IMR-90 (cell line): Measurements from ENCODE around the gene ZNF780B. TPM values are rescaled to one million over a fixed set of nuclear protein-coding genes. Genes with fewer than 3 reads are reported as not detected.

Experiments used
- ATAC-seq: fragments of 200-7000 bp; cut with Tn5 transposase; 2 replicates; pipeline ENCODE4 v1.9.1; 2020; ENCODE audit warnings: low read depth, mild to moderate bottlenecking, moderate library complexity
- BruUV-seq: library from RNA; stranded (reverse); fragments of 400-500 nt; replicated peaks from 2 replicates; lab custom pipeline; 2021; lab: Mats Ljungman, UMichigan
- CTCF ChIA-PET: fragments of 300-600 bp; formaldehyde crosslinking; extraction: SDS; loops from one replicate; lab custom pipeline; 2021; ENCODE audit warnings: antibody characterized with exemption; lab: Yijun Ruan, JAX
- POLR2A ChIA-PET: fragments of 300-600 bp; sonication (Branson Sonifier 250); formaldehyde crosslinking; loops from one replicate; lab custom pipeline; 2022; ENCODE audit warnings: antibody characterized with exemption; ENCODE audit not compliant: unreplicated experiment; lab: Charles Lee
- DNase-seq: peaks from one replicate; pipeline ENCODE4 v3.0.0; 2013
- H2AFZ ChIP-seq: replicated peaks from 2 replicates; pipeline ENCODE3; 2013; ENCODE audit warnings: low read length, mild to moderate bottlenecking; ENCODE audit not compliant: poor library complexity
- H2AK5ac ChIP-seq: 2 replicates; pipeline ENCODE4 v1.6.1; 2013; ENCODE audit warnings: low read depth, low read length, inconsistent platforms
- H2AK9ac ChIP-seq: replicated peaks from 2 replicates; pipeline ENCODE3; 2013; ENCODE audit warnings: mild to moderate bottlenecking, low read depth, low read length, moderate library complexity; ENCODE audit not compliant: poor library complexity
- H2BK120ac ChIP-seq: 2 replicates; pipeline ENCODE4 v1.6.1; 2013; ENCODE audit warnings: low read depth, low read length, inconsistent platforms
- H2BK15ac ChIP-seq: 3 replicates; pipeline ENCODE4 v1.6.1; 2013; ENCODE audit warnings: low read depth, low read length, inconsistent platforms
- H2BK20ac ChIP-seq: 2 replicates; pipeline ENCODE4 v1.6.1; 2013; ENCODE audit warnings: low read depth, mild to moderate bottlenecking, inconsistent platforms, low read length, moderate library complexity
- H2BK5ac ChIP-seq: 2 replicates; pipeline ENCODE4 v1.6.1; 2013; ENCODE audit warnings: mild to moderate bottlenecking, low read depth, low read length, inconsistent platforms; ENCODE audit not compliant: poor library complexity, severe bottlenecking
- H3K14ac ChIP-seq: replicated peaks from 2 replicates; pipeline ENCODE4 v1.6.1; 2013; ENCODE audit warnings: low read depth, low read length, inconsistent platforms
- H3K18ac ChIP-seq: 2 replicates; pipeline ENCODE4 v1.6.1; 2013; ENCODE audit warnings: low read depth, low read length, control low read depth
- H3K23ac ChIP-seq: 2 replicates; pipeline ENCODE4 v1.6.1; 2013; ENCODE audit warnings: low read depth, low read length, inconsistent platforms
- H3K27ac ChIP-seq: 2 replicates; pipeline ENCODE4 v1.5.1; 2013; ENCODE audit warnings: mild to moderate bottlenecking, control low read depth, low read length; ENCODE audit not compliant: insufficient read depth
- H3K27me3 ChIP-seq: 2 replicates; pipeline ENCODE4 v1.6.1; 2013; ENCODE audit warnings: low read length; ENCODE audit not compliant: control insufficient read depth, insufficient read depth
- H3K36me3 ChIP-seq: 2 replicates; pipeline ENCODE4 v1.6.1; 2013; ENCODE audit warnings: low read length, mixed read lengths; ENCODE audit not compliant: control insufficient read depth, insufficient read depth
- H3K4ac ChIP-seq: 2 replicates; pipeline ENCODE4 v1.6.1; 2013; ENCODE audit warnings: low read depth, low read length, inconsistent platforms
- H3K4me1 ChIP-seq: 2 replicates; pipeline ENCODE4 v1.6.1; 2013; ENCODE audit warnings: low read length, mixed read lengths; ENCODE audit not compliant: control insufficient read depth, insufficient read depth
- H3K4me2 ChIP-seq: 2 replicates; pipeline ENCODE4 v1.6.1; 2013; ENCODE audit warnings: low read depth, mild to moderate bottlenecking, control low read depth, low read length, moderate library complexity
- H3K4me3 ChIP-seq: 2 replicates; pipeline ENCODE4 v1.5.1; 2013; ENCODE audit warnings: low read depth, mild to moderate bottlenecking, control low read depth, low read length, moderate library complexity; ENCODE audit not compliant: insufficient read depth
- H3K56ac ChIP-seq: 2 replicates; pipeline ENCODE4 v1.6.1; 2013; ENCODE audit warnings: low read length, inconsistent platforms; ENCODE audit not compliant: insufficient read depth; ENCODE audit errors: extremely low read depth
- H3K79me1 ChIP-seq, 2 experiments: 2 replicates each; pipeline ENCODE4 v1.6.1; 2013; ENCODE audit warnings: low read length in 2 of 2, inconsistent platforms in 1 of 2, low read depth in 1 of 2
- H3K9ac ChIP-seq: 2 replicates; pipeline ENCODE4 v1.6.1; 2013; ENCODE audit warnings: low read depth, low read length, control low read depth
- H3K9me1 ChIP-seq: 2 replicates; pipeline ENCODE4 v1.6.1; 2013; ENCODE audit warnings: low read length, inconsistent platforms; ENCODE audit not compliant: insufficient read depth
- H3K9me3 ChIP-seq: 2 replicates; pipeline ENCODE4 v1.6.1; 2013; ENCODE audit warnings: low read length; ENCODE audit not compliant: control insufficient read depth, insufficient read depth
- H4K20me1 ChIP-seq: 2 replicates; pipeline ENCODE4 v1.6.1; 2013; ENCODE audit warnings: low read length, inconsistent platforms; ENCODE audit not compliant: insufficient read depth
- H4K5ac ChIP-seq: 2 replicates; pipeline ENCODE4 v1.6.1; 2013; ENCODE audit warnings: mild to moderate bottlenecking, low read depth, low read length, control low read depth
- H4K8ac ChIP-seq, 2 experiments: 2 replicates each; pipeline ENCODE4 v1.6.1; 2013; ENCODE audit warnings: low read depth in 2 of 2, low read length in 2 of 2, control low read depth in 1 of 2, inconsistent platforms in 1 of 2
- H4K91ac ChIP-seq: 2 replicates; pipeline ENCODE4 v1.6.1; 2013; ENCODE audit warnings: low read depth, low read length, inconsistent platforms; ENCODE audit not compliant: insufficient read depth
- BHLHE40 ChIP-seq: fragments of 150-350 bp; IDR thresholded peaks from 2 replicates; pipeline ENCODE4 v1.6.1; 2016; ENCODE audit warnings: mild to moderate bottlenecking, low read depth, low read length
- CEBPB ChIP-seq: IDR thresholded peaks from 2 replicates; pipeline ENCODE4 v1.6.1; 2012; ENCODE audit warnings: low read depth, low read length, improper control_type of control experiment
- CHD1 ChIP-seq: IDR thresholded peaks from 2 replicates; pipeline ENCODE4 v1.6.1; 2012; ENCODE audit warnings: low read depth, low read length, improper control_type of control experiment
- MAFK ChIP-seq: IDR thresholded peaks from 2 replicates; pipeline ENCODE4 v1.6.1; 2012; ENCODE audit warnings: low read depth, low read length, improper control_type of control experiment
- MAZ ChIP-seq: IDR thresholded peaks from 2 replicates; pipeline ENCODE4 v1.6.1; 2012; ENCODE audit warnings: low read depth, mild to moderate bottlenecking, low read length, improper control_type of control experiment, moderate library complexity, borderline replicate concordance
- MXI1 ChIP-seq: IDR thresholded peaks from 2 replicates; pipeline ENCODE4 v1.6.1; 2012; ENCODE audit warnings: low read depth, mild to moderate bottlenecking, low read length, moderate library complexity, borderline replicate concordance
- POLR2A ChIP-seq: IDR thresholded peaks from 2 replicates; pipeline ENCODE4 v1.6.1; 2012; ENCODE audit warnings: mild to moderate bottlenecking, low read depth, low read length
- RAD21 ChIP-seq: IDR thresholded peaks from 2 replicates; pipeline ENCODE4 v1.6.1; 2012; ENCODE audit warnings: low read length, improper control_type of control experiment
- RCOR1 ChIP-seq: IDR thresholded peaks from 2 replicates; pipeline ENCODE4 v1.6.1; 2012; ENCODE audit warnings: mild to moderate bottlenecking, low read length, improper control_type of control experiment; ENCODE audit not compliant: insufficient replicate concordance
- RFX5 ChIP-seq: IDR thresholded peaks from 2 replicates; pipeline ENCODE4 v1.8.0; 2012; ENCODE audit warnings: low read depth, mild to moderate bottlenecking, low read length, moderate library complexity
- SMC3 ChIP-seq: fragments of 150-350 bp; IDR thresholded peaks from 2 replicates; pipeline ENCODE4 v1.6.1; 2016; ENCODE audit warnings: low read depth, mild to moderate bottlenecking, antibody characterized with exemption, low read length, moderate library complexity
- WGBS, 2 experiments: methylation state at CpG; one replicate each; pipeline versions ENCODE4 v1.1.5 to v1.1.7; 2013; ENCODE audit warnings: missing lambda C conversion rate in 2 of 2; ENCODE audit not compliant: insufficient read length in 1 of 2; ENCODE audit errors: extremely low coverage in 2 of 2; 5-methylcytosine and 5-hydroxymethylcytosine counted together
- dilution Hi-C: fragments of 300-500 bp; cut with HindIII; formaldehyde crosslinking; loops from one replicate; pipeline ENCODE4 v1.14.3; 2018; ENCODE audit warnings: low sequenced_read_pairs; ENCODE audit not compliant: unreplicated experiment
- in situ Hi-C: fragments of 300-500 bp; cut with MboI; formaldehyde crosslinking; loops from 3 replicates; pipeline ENCODE4 v1.14.3; 2019; ENCODE audit warnings: low sequenced_read_pairs, inconsistent platforms, mixed read lengths
- intact Hi-C: fragments of 100-400 bp; cut with micrococcal nuclease; formaldehyde crosslinking; loops from 2 replicates; pipeline ENCODE4 v1.10.0; 2022
- polyA plus RNA-seq, 3 experiments: library from polyadenylated mRNA; depleted of rRNA; stranded (reverse); fragments of >200 nt; gene quantifications; 2 replicates each; pipeline ENCODE4 v1.2.3, GENCODE V29; 2012; ENCODE audit warnings: low replicate concordance in 1 of 3
- total RNA-seq: library from RNA; depleted of rRNA; stranded (reverse); fragments of >200 nt; gene quantifications from 2 replicates; pipeline ENCODE4 v1.2.3, GENCODE V29; 2012
- TF ChIP-seq, protein P1 (sequence below): conservative IDR thresholded peaks from 2 replicates; pipeline ENCODE4 v1.5.1; 2012; ENCODE audit warnings: mild to moderate bottlenecking, low read depth, low read length, improper control_type of control experiment
- TF ChIP-seq, protein P2 (sequence below): fragments of 150-350 bp; IDR thresholded peaks from 2 replicates; pipeline ENCODE4 v1.6.1; 2016; ENCODE audit warnings: low read depth, mild to moderate bottlenecking, low read length, moderate library complexity, borderline replicate concordance
- TF ChIP-seq, protein P3 (sequence below): fragments of 150-350 bp; IDR thresholded peaks from 2 replicates; pipeline ENCODE4 v1.6.1; 2017; ENCODE audit warnings: mild to moderate bottlenecking, antibody characterized with exemption, low read length, low read depth

ZNF780B gene
- total and polyA plus RNA-seq, 2 of the 4 experiments (the other 2 are of a cell fraction) = 3.7 to 19.9 TPM

DNA sequence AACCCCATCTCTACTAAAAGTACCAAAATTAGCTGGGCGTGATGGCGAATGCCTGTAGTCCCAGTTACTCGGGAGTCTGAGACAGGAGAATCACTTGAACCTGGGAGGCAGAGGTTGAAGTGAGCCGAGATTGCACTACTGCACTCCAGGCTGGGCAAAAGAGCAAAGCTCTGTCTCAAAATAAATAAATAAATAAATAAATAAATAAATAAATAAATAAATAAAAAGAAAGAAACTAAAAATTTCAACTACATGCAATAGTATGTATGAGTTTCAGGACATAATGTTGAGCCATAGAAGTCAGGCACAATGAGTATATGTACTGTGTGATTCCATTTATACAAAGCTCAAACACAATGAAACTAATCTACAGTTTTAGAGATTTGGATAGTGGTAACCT lies 47.6 kb upstream of the ZNF780B start:
- Histone ChIP-seq H3K14ac (no peak overlapping the region), H3K4me3 (no peak overlapping the region), H2AK5ac (no peak overlapping the region), H3K56ac (no peak overlapping the region), H3K4me2 (no peak overlapping the region), H2AFZ (no peak overlapping the region), H3K27me3 (no peaks in the 10 kb centered on the region), H2AK9ac (no peak overlapping the region), H3K4ac (no peak overlapping the region), H3K27ac (no peak overlapping the region), H4K8ac (no peak overlapping the region), H3K9me3 (no peaks in the 10 kb centered on the region), H3K79me1 (no peaks in the 10 kb centered on the region), H2BK5ac (no peak overlapping the region), H3K36me3 (no peaks in the 10 kb centered on the region), H4K91ac (no peak overlapping the region), H3K23ac (no peak overlapping the region), H2BK20ac (no peak overlapping the region), H3K9ac (no peak overlapping the region), H2BK120ac (no peak overlapping the region), H4K20me1 (no peaks in the 10 kb centered on the region), H3K4me1 (no peaks in the 10 kb centered on the region), H2BK15ac (no peak overlapping the region), H4K5ac (no peak overlapping the region), H3K9me1 (no peaks in the 10 kb centered on the region), H3K18ac (no peak overlapping the region)
- POLR2A ChIA-PET = no interaction called here
- dilution Hi-C loops = no loop called here
- no TSS peak for BruUV-seq
- no peak for ATAC-seq
- intact Hi-C loops = no loop called here
- CTCF ChIA-PET = interaction anchor here (0.5 kb wide), 1 partner anchor 86 kb away, joined by 3 read pairs; no protein-coding TSS in a partner anchor
- no peak for TF ChIP-seq MAFK
- TF ChIP-seq MXI1 = no peak
- TF ChIP-seq CHD1 = no peak
- no peak for TF ChIP-seq SMC3
- TF ChIP-seq, protein P1, sequence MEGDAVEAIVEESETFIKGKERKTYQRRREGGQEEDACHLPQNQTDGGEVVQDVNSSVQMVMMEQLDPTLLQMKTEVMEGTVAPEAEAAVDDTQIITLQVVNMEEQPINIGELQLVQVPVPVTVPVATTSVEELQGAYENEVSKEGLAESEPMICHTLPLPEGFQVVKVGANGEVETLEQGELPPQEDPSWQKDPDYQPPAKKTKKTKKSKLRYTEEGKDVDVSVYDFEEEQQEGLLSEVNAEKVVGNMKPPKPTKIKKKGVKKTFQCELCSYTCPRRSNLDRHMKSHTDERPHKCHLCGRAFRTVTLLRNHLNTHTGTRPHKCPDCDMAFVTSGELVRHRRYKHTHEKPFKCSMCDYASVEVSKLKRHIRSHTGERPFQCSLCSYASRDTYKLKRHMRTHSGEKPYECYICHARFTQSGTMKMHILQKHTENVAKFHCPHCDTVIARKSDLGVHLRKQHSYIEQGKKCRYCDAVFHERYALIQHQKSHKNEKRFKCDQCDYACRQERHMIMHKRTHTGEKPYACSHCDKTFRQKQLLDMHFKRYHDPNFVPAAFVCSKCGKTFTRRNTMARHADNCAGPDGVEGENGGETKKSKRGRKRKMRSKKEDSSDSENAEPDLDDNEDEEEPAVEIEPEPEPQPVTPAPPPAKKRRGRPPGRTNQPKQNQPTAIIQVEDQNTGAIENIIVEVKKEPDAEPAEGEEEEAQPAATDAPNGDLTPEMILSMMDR = no peak
- TF ChIP-seq RAD21 = no peak
- no peak for TF ChIP-seq POLR2A
- TF ChIP-seq RFX5 = no peak
- no peak for TF ChIP-seq RCOR1
- TF ChIP-seq CEBPB = no peak
- TF ChIP-seq MAZ = no peak
- no peak for TF ChIP-seq BHLHE40
- TF ChIP-seq, protein P2, sequence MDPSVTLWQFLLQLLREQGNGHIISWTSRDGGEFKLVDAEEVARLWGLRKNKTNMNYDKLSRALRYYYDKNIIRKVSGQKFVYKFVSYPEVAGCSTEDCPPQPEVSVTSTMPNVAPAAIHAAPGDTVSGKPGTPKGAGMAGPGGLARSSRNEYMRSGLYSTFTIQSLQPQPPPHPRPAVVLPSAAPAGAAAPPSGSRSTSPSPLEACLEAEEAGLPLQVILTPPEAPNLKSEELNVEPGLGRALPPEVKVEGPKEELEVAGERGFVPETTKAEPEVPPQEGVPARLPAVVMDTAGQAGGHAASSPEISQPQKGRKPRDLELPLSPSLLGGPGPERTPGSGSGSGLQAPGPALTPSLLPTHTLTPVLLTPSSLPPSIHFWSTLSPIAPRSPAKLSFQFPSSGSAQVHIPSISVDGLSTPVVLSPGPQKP = no peak
- TF ChIP-seq, protein P3, sequence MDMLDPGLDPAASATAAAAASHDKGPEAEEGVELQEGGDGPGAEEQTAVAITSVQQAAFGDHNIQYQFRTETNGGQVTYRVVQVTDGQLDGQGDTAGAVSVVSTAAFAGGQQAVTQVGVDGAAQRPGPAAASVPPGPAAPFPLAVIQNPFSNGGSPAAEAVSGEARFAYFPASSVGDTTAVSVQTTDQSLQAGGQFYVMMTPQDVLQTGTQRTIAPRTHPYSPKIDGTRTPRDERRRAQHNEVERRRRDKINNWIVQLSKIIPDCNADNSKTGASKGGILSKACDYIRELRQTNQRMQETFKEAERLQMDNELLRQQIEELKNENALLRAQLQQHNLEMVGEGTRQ = no peak
- no CpG with 5 or more reads among the region's 4 CpGs for WGBS, 2 experiments
- in situ Hi-C loops = no loop called here
- DNase-seq = no peak
